Placental epithelial cell (primary cell): ENCODE results near the gene ITLN2. TPM values are rescaled to one million over a fixed set of nuclear protein-coding genes. Genes with fewer than 3 reads are reported as not detected.

Source experiments
- total RNA-seq: library from RNA; depleted of rRNA; stranded (reverse); fragments of >200 nt; gene quantifications from 2 replicates; pipeline ENCODE4 v1.2.3, GENCODE V29; 2012

The ITLN2 gene
- not detected in 2 replicates for total RNA-seq

DNA sequence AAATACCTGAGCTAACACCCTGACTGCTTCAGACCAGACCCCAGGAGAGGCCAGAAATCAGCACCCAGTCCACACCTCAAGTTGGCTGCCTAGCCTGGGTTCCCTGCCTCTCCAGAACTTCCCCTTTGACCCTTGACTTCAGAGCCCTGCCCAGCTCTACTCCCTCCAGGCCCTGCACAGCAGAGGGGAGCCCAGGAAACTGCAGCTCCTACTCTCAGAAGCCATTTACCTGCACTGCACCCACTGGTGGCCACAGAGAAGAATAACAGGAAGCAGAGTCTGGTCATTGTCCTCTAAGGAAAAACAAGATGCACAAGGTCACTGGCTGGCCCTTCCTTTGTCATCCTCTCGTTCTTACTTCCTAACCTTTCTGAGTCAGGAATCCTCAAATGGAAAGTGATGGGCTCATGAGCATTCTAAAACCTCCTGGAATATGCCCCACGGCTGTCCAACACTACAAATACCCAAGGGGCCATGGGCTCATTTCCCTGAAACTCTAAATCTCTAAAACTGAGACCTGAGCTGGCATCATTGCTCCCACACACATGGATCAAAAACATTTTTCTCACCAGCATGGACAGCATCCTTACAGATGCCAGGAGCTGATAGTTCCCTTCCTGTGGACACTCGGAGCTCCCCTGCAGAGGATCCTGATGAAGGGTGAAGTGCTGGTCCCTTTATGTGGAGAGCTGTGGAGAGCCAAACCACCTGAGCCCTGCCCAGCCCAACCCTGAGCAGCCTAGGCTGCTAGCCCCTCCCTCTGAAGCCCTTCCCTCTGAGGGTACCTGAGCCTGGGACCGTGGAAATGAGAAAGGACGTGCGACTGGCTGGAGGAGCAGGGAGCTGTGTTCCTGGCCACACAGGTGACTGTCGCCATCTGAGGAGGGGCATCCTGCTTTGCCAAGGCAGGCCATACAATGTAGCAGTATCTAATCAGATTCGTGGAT is at the start of gene ITLN2:
TSS of gene ITLN2 (minus strand) at position 652 of the 947 bp plus-strand sequence. CDS start at position 584, 68 bp downstream.

Other genes starting within 250 kb of the ITLN2 start
- gene CD48, start 243.0 kb downstream of the ITLN2 start, total RNA-seq: not detected in 2 replicates
- 0.11 TPM in 1 of 2 replicates, not detected in the other for gene SLAMF7, start 215.6 kb downstream of the ITLN2 start, total RNA-seq
- gene LY9, start 158.6 kb downstream of the ITLN2 start, total RNA-seq: not detected in 2 replicates
- gene CD244, start 91.9 kb downstream of the ITLN2 start, total RNA-seq: not detected in 2 replicates
- gene ITLN1, start 69.6 kb downstream of the ITLN2 start, total RNA-seq: 0.79 TPM in 1 of 2 replicates, not detected in the other
- 107 and 238 TPM in 2 replicates for gene F11R, start 66.3 kb upstream of the ITLN2 start, total RNA-seq
- gene TSTD1, start 84.2 kb upstream of the ITLN2 start, total RNA-seq: 57.7 and 112 TPM in 2 replicates
- gene USF1, start 91.2 kb upstream of the ITLN2 start, total RNA-seq: 69.6 and 112 TPM in 2 replicates
- gene ARHGAP30, start 115.1 kb upstream of the ITLN2 start, total RNA-seq: 1.2 and 2.5 TPM in 2 replicates
- 47.5 and 187 TPM in 2 replicates for gene NECTIN4, start 134.7 kb upstream of the ITLN2 start, total RNA-seq
- gene KLHDC9, start 143.6 kb upstream of the ITLN2 start, total RNA-seq: 2.4 and 3.5 TPM in 2 replicates
- gene PFDN2, start 163.2 kb upstream of the ITLN2 start, total RNA-seq: 14.6 and 17.7 TPM in 2 replicates
- gene NIT1, start 163.3 kb upstream of the ITLN2 start, total RNA-seq: 34.2 and 36.9 TPM in 2 replicates
- gene DEDD, start 177.9 kb upstream of the ITLN2 start, total RNA-seq: 40.0 and 45.1 TPM in 2 replicates
- 61.9 and 103 TPM in 2 replicates for gene UFC1, start 199.2 kb upstream of the ITLN2 start, total RNA-seq
- 13.7 and 18.4 TPM in 2 replicates for gene USP21, start 204.7 kb upstream of the ITLN2 start, total RNA-seq
- gene PPOX, start 211.6 kb upstream of the ITLN2 start, total RNA-seq: 13.8 and 16.9 TPM in 2 replicates
- 23.6 and 43.4 TPM in 2 replicates for gene B4GALT3, start 222.7 kb upstream of the ITLN2 start, total RNA-seq
- gene ADAMTS4, start 244.2 kb upstream of the ITLN2 start, total RNA-seq: under 0.01 TPM in 1 of 2 replicates, not detected in the other
- 72.1 and 83.2 TPM in 2 replicates for gene NDUFS2, start 247.6 kb upstream of the ITLN2 start, total RNA-seq